Smooth muscle cell (in vitro differentiated cells): ENCODE data around the gene ROR1. TPM values are rescaled to one million over a fixed set of nuclear protein-coding genes. Genes with fewer than 3 reads are reported as not detected.

Experiments
- DNase-seq: peaks from one replicate; lab custom pipeline; 2025; ENCODE audit not compliant: unreplicated experiment; lab: John Stamatoyannopoulos, UW
- H2AFZ ChIP-seq: fragments of 200-600 bp; sonication (generic); 2 replicates; pipeline ENCODE4 v1.6.0; 2016; ENCODE audit warnings: antibody characterized with exemption, low read depth, mild to moderate bottlenecking
- H3F3A ChIP-seq: fragments of 200-600 bp; sonication (generic); 2 replicates; pipeline ENCODE4 v1.6.0; 2017; ENCODE audit warnings: antibody characterized with exemption, low read depth
- H3K27ac ChIP-seq: fragments of 200-600 bp; sonication (generic); 2 replicates; pipeline ENCODE4 v1.5.1; 2016; ENCODE audit warnings: low read depth, mild to moderate bottlenecking
- H3K27me3 ChIP-seq: fragments of 200-600 bp; sonication (generic); 2 replicates; pipeline ENCODE4 v1.6.1; 2016; ENCODE audit warnings: low read depth, mild to moderate bottlenecking
- H3K36me3 ChIP-seq: fragments of 200-600 bp; sonication (generic); 2 replicates; pipeline ENCODE4 v1.5.1; 2016; ENCODE audit warnings: low read depth
- H3K4me1 ChIP-seq: fragments of 200-600 bp; sonication (generic); 2 replicates; pipeline ENCODE4 v1.5.1; 2016; ENCODE audit warnings: low read depth
- H3K4me2 ChIP-seq: fragments of 200-600 bp; sonication (generic); 2 replicates; pipeline ENCODE4 v1.6.0; 2016; ENCODE audit warnings: mild to moderate bottlenecking
- H3K4me3 ChIP-seq: fragments of 200-600 bp; sonication (generic); 2 replicates; pipeline ENCODE4 v1.5.1; 2016; ENCODE audit warnings: mild to moderate bottlenecking
- H3K79me2 ChIP-seq: fragments of 200-600 bp; sonication (generic); 2 replicates; pipeline ENCODE4 v1.6.0; 2016; ENCODE audit warnings: low read depth, mild to moderate bottlenecking
- H3K9ac ChIP-seq: fragments of 200-600 bp; sonication (generic); 2 replicates; pipeline ENCODE4 v1.6.0; 2016; ENCODE audit warnings: low read depth
- H3K9me3 ChIP-seq: fragments of 200-600 bp; sonication (generic); replicated peaks from 2 replicates; pipeline ENCODE4 v1.5.1; 2016; ENCODE audit warnings: low read depth
- H4K20me1 ChIP-seq: fragments of 200-600 bp; sonication (generic); 2 replicates; pipeline ENCODE4 v1.6.0; 2016; ENCODE audit warnings: low read depth
- CTCF ChIP-seq: fragments of 200-600 bp; sonication (generic); IDR thresholded peaks from 2 replicates; pipeline ENCODE4 v1.5.1; 2017; ENCODE audit warnings: borderline replicate concordance, mild to moderate bottlenecking, antibody characterized with exemption; ENCODE audit not compliant: insufficient read depth, poor library complexity, severe bottlenecking
- WGBS: methylation state at CpG from one replicate; pipeline ENCODE4 v1.1.7; 2016; ENCODE audit warnings: low lambda C conversion rate; 5-methylcytosine and 5-hydroxymethylcytosine counted together
- polyA plus RNA-seq: library from polyadenylated mRNA; unstranded; fragments of >200 nt; fragmentation: Nextera tagmentation; extraction: Ambion mirVana; gene quantifications from 2 replicates; pipeline ENCODE4 v1.2.1, GENCODE V29; 2016
- total RNA-seq: library from RNA; depleted of rRNA; stranded (reverse); fragments of >200 nt; gene quantifications from 2 replicates; pipeline ENCODE4 v1.2.3, GENCODE V29; 2014

ROR1 gene
- total and polyA plus RNA-seq, 2 experiments from 2014 or later = 3.3 to 7.2 TPM

GRCh38 chr1:63780565-63780964 lies 6.7 kb downstream of the ROR1 start:
- Histone ChIP-seq H3K4me1 (peaks cover 66% of the 10 kb centered on the region), H3K9me3 (no peaks in the 10 kb centered on the region), H3K9ac (no peak overlapping the region), H2AFZ (no peak overlapping the region), H3K36me3 (no peaks in the 10 kb centered on the region), H3K79me2 (peaks cover 45% of the 10 kb centered on the region), H3K4me3 (no peak overlapping the region), H3K4me2 (no peak overlapping the region), H4K20me1 (peaks cover 8% of the 10 kb centered on the region), H3K27ac (no peak overlapping the region), H3K27me3 (no peaks in the 10 kb centered on the region), H3F3A (peaks cover 18% of the 10 kb centered on the region)
- DNase-seq = no peak
- no peak for TF ChIP-seq CTCF
- WGBS = 41% methylated on average over 3 of the region's 3 CpGs

- no peaks in the 10 kb centered on the region for H3K9me3 ChIP-seq
- H3K27me3 ChIP-seq = no peaks in the 10 kb centered on the region
- no peak for TF ChIP-seq CTCF
- H3K4me3 ChIP-seq = no peak overlapping the region
- peaks cover 30% of the 10 kb centered on the region for H3K79me2 ChIP-seq
- H3F3A ChIP-seq = peaks cover 12% of the 10 kb centered on the region
- WGBS = 64% methylated on average over 2 of the region's 2 CpGs
- H3K9ac ChIP-seq = no peak overlapping the region
- no peak overlapping the region for H3K27ac ChIP-seq
- H3K4me2 ChIP-seq = no peak overlapping the region
- peaks cover 12% of the 10 kb centered on the region for H4K20me1 ChIP-seq
- H2AFZ ChIP-seq = no peak overlapping the region
- no peak for DNase-seq
- H3K4me1 ChIP-seq = peaks cover 50% of the 10 kb centered on the region
- H3K36me3 ChIP-seq = no peaks in the 10 kb centered on the region
Measured at GRCh38 chr1:63782982-63783381, 9.2 kb downstream of the ROR1 start.

GRCh38 chr1:63784083-63784482 lies 10.3 kb downstream of the ROR1 start:
- Histone ChIP-seq H3F3A (peaks cover 12% of the 10 kb centered on the region), H3K4me1 (peaks cover 52% of the 10 kb centered on the region), H3K36me3 (no peaks in the 10 kb centered on the region), H2AFZ (no peak overlapping the region), H3K79me2 (peaks cover 26% of the 10 kb centered on the region), H3K9ac (no peak overlapping the region), H3K27me3 (no peaks in the 10 kb centered on the region), H3K4me3 (no peak overlapping the region), H3K4me2 (no peak overlapping the region), H3K9me3 (no peaks in the 10 kb centered on the region), H4K20me1 (peaks cover 12% of the 10 kb centered on the region), H3K27ac (no peak overlapping the region)
- no peak for TF ChIP-seq CTCF
- no peak for DNase-seq
